Endothelial cell of umbilical vein (primary cell): ENCODE results near the gene SEMA3A. TPM values are rescaled to one million over a fixed set of nuclear protein-coding genes. Genes with fewer than 3 reads are reported as not detected.

ENCODE experiments used
- BruUV-seq: library from RNA; stranded (reverse); fragments of 400-500 nt; replicated peaks from 2 replicates; lab custom pipeline; 2021; lab: Mats Ljungman, UMichigan
- CTCF ChIA-PET: fragments of 300-600, 350-600 bp; sonication (Branson Sonifier 250); formaldehyde crosslinking; loops from one replicate; lab custom pipeline; 2021; ENCODE audit warnings: antibody characterized with exemption, inconsistent platforms; lab: Charles Lee
- POLR2A ChIA-PET: fragments of 300-600, 350-600 bp; sonication (Branson Sonifier 250); formaldehyde crosslinking; loops from one replicate; lab custom pipeline; 2021; ENCODE audit warnings: antibody characterized with exemption, inconsistent platforms; lab: Charles Lee
- DNase-seq: peaks from one replicate; pipeline ENCODE4 v3.0.0-alpha.2; 2011; ENCODE audit warnings: low read depth, low spot score
- FAIRE-seq: peaks from 2 replicates; lab custom pipeline; 2011; peaks lifted over from hg19 to GRCh38; lab: Jason Lieb, UNC
- H2AFZ ChIP-seq: 2 replicates; pipeline ENCODE4 v1.6.0; 2012; ENCODE audit warnings: low read depth, low read length, control low read depth, inconsistent platforms
- H3K27ac ChIP-seq: 2 replicates; pipeline ENCODE4 v1.5.1; 2011; ENCODE audit warnings: low read depth, mild to moderate bottlenecking, control low read depth, low read length, moderate library complexity; ENCODE audit not compliant: insufficient read depth
- H3K27me3 ChIP-seq, 2 experiments: 2 replicates each; pipeline versions ENCODE4 v1.6.0 to v1.6.1; 2011; ENCODE audit warnings: low read length in 2 of 2, mixed read lengths in 1 of 2; ENCODE audit not compliant: control insufficient read depth in 2 of 2, insufficient read depth in 2 of 2
- H3K36me3 ChIP-seq, 2 experiments: 2 replicates in 1 of 2; 3 replicates in 1 of 2; pipeline ENCODE4 v1.5.1; 2011; ENCODE audit warnings: low read length in 2 of 2, mild to moderate bottlenecking in 1 of 2, moderate library complexity in 1 of 2; ENCODE audit not compliant: control insufficient read depth in 2 of 2, insufficient read depth in 2 of 2; ENCODE audit errors: extremely low read depth in 1 of 2
- H3K4me1 ChIP-seq: 3 replicates; pipeline ENCODE4 v1.5.1; 2011; ENCODE audit warnings: mild to moderate bottlenecking, low read length; ENCODE audit not compliant: control insufficient read depth, insufficient read depth; ENCODE audit errors: extremely low read depth
- H3K4me2 ChIP-seq: 2 replicates; pipeline ENCODE4 v1.6.1; 2011; ENCODE audit warnings: low read length, control low read depth, mixed read lengths; ENCODE audit not compliant: insufficient read depth
- H3K4me3 ChIP-seq, 3 experiments: fragments of 200-600 bp in 1 of 3; sonication (generic), shearing (Covaris generic) in 1 of 3; replicated peaks in 1 of 3; 2 replicates each; pipeline ENCODE4 v1.5.1; 2011 to 2016; ENCODE audit warnings: control low read depth in 3 of 3, low read length in 3 of 3, mild to moderate bottlenecking in 2 of 3, inconsistent platforms in 1 of 3, low read depth in 1 of 3, moderate library complexity in 1 of 3; ENCODE audit not compliant: insufficient read depth in 1 of 3
- H3K79me2 ChIP-seq: 2 replicates; pipeline ENCODE4 v1.6.0; 2012; ENCODE audit warnings: low read length, inconsistent platforms; ENCODE audit not compliant: control insufficient read depth, insufficient read depth
- H3K9ac ChIP-seq: replicated peaks from 2 replicates; pipeline ENCODE3; 2011; ENCODE audit warnings: low read length, control low read depth; ENCODE audit not compliant: insufficient read depth; ENCODE audit errors: extremely low read depth
- H3K9me1 ChIP-seq: replicated peaks from 3 replicates; pipeline ENCODE4 v1.6.0; 2011; ENCODE audit warnings: mild to moderate bottlenecking, low read length; ENCODE audit not compliant: control insufficient read depth, insufficient read depth; ENCODE audit errors: extremely low read depth
- H3K9me3 ChIP-seq: replicated peaks from 2 replicates; pipeline ENCODE4 v1.5.1; 2012; ENCODE audit warnings: low read length, inconsistent platforms; ENCODE audit not compliant: control insufficient read depth, insufficient read depth
- H4K20me1 ChIP-seq: replicated peaks from 2 replicates; pipeline ENCODE3; 2011; ENCODE audit warnings: mild to moderate bottlenecking, low read length; ENCODE audit not compliant: control insufficient read depth, insufficient read depth; ENCODE audit errors: extremely low read depth
- EZH2 ChIP-seq: IDR thresholded peaks from 2 replicates; pipeline ENCODE4 v1.6.1; 2012; ENCODE audit warnings: borderline replicate concordance, low read depth, mild to moderate bottlenecking, moderate library complexity, low read length, inconsistent platforms; ENCODE audit not compliant: severe bottlenecking
- FOS ChIP-seq: IDR thresholded peaks from 2 replicates; pipeline ENCODE4 v1.6.1; 2011; ENCODE audit warnings: mild to moderate bottlenecking, low read length, moderate library complexity, borderline replicate concordance; ENCODE audit not compliant: insufficient read depth
- GATA2 ChIP-seq: IDR thresholded peaks from 2 replicates; pipeline ENCODE4 v1.7.0; 2011; ENCODE audit warnings: low read depth, mild to moderate bottlenecking, moderate library complexity, mixed read lengths, low read length; ENCODE audit not compliant: insufficient read length, insufficient read depth
- JUN ChIP-seq: IDR thresholded peaks from 2 replicates; pipeline ENCODE4 v1.6.1; 2011; ENCODE audit warnings: borderline replicate concordance, low read depth; ENCODE audit not compliant: insufficient read length, insufficient read depth
- MAX ChIP-seq: IDR thresholded peaks from 2 replicates; pipeline ENCODE4 v1.6.1; 2011; ENCODE audit not compliant: insufficient read depth, insufficient read length
- MYC ChIP-seq: IDR thresholded peaks from one replicate; pipeline ENCODE4 v1.6.1; 2011; ENCODE audit warnings: mild to moderate bottlenecking, low read depth, low read length
- POLR2A ChIP-seq: IDR thresholded peaks from 2 replicates; pipeline ENCODE4 v1.6.1; 2012; ENCODE audit warnings: low read depth, mild to moderate bottlenecking, control low read depth, low read length
- POLR2AphosphoS5 ChIP-seq: IDR thresholded peaks from 2 replicates; pipeline ENCODE4 v1.6.1; 2012; ENCODE audit warnings: low read depth, mild to moderate bottlenecking, control low read depth, low read length, moderate library complexity; ENCODE audit not compliant: insufficient read depth
- dilution Hi-C: fragments of 300-500 bp; cut with MboI; formaldehyde crosslinking; loops from one replicate; pipeline ENCODE4 v1.15.0; 2019; ENCODE audit warnings: low sequenced_read_pairs; ENCODE audit not compliant: extremely low pct_ligation_motif_present
- intact Hi-C: fragments of 100-400 bp; cut with micrococcal nuclease; formaldehyde crosslinking; loops from one replicate; pipeline ENCODE4 v1.10.0; 2022
- polyA plus RNA-seq, 4 experiments: library from polyadenylated mRNA; depleted of rRNA in 3 of 4; stranded (reverse) in 3 of 4; unstranded in 1 of 4; fragments of >200 nt; gene quantifications; 2 replicates each; pipeline versions ENCODE4 v1.2.1 to v1.2.3, GENCODE V29; 2011 to 2012; ENCODE audit warnings: missing spikeins in 1 of 4
- total RNA-seq: library from RNA; stranded (reverse); gene quantifications from 2 replicates; pipeline ENCODE4 v1.2.3, GENCODE V29; 2021
- TF ChIP-seq, protein P1 (sequence below), 2 donors: IDR thresholded peaks; 1 replicate in 1 of 2; 2 replicates in 1 of 2; pipeline ENCODE4 v1.5.1; 2011; ENCODE audit warnings: low read length in 2 of 2, mild to moderate bottlenecking in 2 of 2, moderate library complexity in 2 of 2, control low read depth in 1 of 2, inconsistent platforms in 1 of 2, low read depth in 1 of 2; ENCODE audit not compliant: insufficient read depth in 1 of 2; ENCODE audit errors: extremely low read depth in 1 of 2

SEMA3A gene
- total and polyA plus RNA-seq, 2 donors (not counting 3 experiments of a cell fraction or from before 2014, with no cell fraction given), result 0.68 to 1.2 TPM

DNA sequence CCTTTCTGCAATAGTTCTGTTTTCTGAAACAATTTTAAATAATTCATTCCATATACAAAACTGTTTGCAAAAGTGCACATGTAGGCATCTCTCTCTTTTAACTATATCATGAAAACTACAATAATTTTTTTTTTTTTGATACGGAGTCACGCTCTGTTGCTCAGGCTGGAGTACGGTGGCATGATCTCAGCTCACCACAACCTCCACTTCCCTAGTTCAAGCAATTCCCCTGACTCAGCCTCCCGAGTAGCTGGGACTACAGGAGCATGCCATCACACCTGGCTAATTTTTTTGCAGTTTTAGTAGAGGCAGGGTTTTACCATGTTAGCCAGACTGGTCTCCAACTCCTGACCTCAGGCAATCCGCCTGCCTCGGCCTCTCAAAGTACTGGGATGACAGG, 44.0 kb upstream of the SEMA3A start:
- no peaks in the 10 kb centered on the region for H3K27me3 ChIP-seq
- BruUV-seq, result no TSS peak
- H3K79me2 ChIP-seq, result no peaks in the 10 kb centered on the region
- dilution Hi-C loops (no loop called here), intact Hi-C loops (loop anchor here (10.0 kb wide), 1 partner anchor 436 kb away; no protein-coding TSS in a partner anchor)
- H4K20me1 ChIP-seq, result no peaks in the 10 kb centered on the region
- CTCF ChIA-PET, result no interaction called here
- H2AFZ ChIP-seq, result no peak overlapping the region
- H3K4me2 ChIP-seq, result no peak overlapping the region
- FAIRE-seq (no peak), DNase-seq (no peak)
- H3K9ac ChIP-seq, result no peak overlapping the region
- H3K9me3 ChIP-seq, result no peaks in the 10 kb centered on the region
- H3K4me1 ChIP-seq, result peaks cover 24% of the 10 kb centered on the region
- POLR2A ChIA-PET, result no interaction called here
- TF ChIP-seq FOS, result no peak
- TF ChIP-seq POLR2A, result no peak
- no peak for TF ChIP-seq GATA2
- TF ChIP-seq MYC, result no peak
- no peak for TF ChIP-seq MAX
- no peak for TF ChIP-seq EZH2
- TF ChIP-seq, protein P1, sequence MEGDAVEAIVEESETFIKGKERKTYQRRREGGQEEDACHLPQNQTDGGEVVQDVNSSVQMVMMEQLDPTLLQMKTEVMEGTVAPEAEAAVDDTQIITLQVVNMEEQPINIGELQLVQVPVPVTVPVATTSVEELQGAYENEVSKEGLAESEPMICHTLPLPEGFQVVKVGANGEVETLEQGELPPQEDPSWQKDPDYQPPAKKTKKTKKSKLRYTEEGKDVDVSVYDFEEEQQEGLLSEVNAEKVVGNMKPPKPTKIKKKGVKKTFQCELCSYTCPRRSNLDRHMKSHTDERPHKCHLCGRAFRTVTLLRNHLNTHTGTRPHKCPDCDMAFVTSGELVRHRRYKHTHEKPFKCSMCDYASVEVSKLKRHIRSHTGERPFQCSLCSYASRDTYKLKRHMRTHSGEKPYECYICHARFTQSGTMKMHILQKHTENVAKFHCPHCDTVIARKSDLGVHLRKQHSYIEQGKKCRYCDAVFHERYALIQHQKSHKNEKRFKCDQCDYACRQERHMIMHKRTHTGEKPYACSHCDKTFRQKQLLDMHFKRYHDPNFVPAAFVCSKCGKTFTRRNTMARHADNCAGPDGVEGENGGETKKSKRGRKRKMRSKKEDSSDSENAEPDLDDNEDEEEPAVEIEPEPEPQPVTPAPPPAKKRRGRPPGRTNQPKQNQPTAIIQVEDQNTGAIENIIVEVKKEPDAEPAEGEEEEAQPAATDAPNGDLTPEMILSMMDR (IDR thresholded peaks at IDR 0.05; ENCODE audit: extremely low read depth in 1 of 2, insufficient read depth in 1 of 2, low read depth in 1 of 2, low read length in 2 of 2), result no peak
- TF ChIP-seq JUN, result no peak
- TF ChIP-seq POLR2AphosphoS5, result no peak
- no peaks in the 10 kb centered on the region for H3K36me3 ChIP-seq
- no peaks in the 10 kb centered on the region for H3K9me1 ChIP-seq
- no peak overlapping the region for H3K27ac ChIP-seq
- no peak overlapping the region for H3K4me3 ChIP-seq
